ENCODE data around the gene EPM2A.
A peak's percentile ranks its signal among the peaks of the same experiment; 100 is the strongest.
"Not testable (repeated sequence)": the region's sequence is repeated elsewhere in the genome, so short reads cannot be mapped to it uniquely, and the experiment has no call there.

Gene EPM2A

GRCh38 chr6:145729887-145730286, 5.4 kb downstream of the EPM2A start:
- DNase-seq (ENCODE audit: low read depth) = no peak

GRCh38 chr6:145728444-145729385, 6.6 kb downstream of the EPM2A start:
- no peak for DNase-seq (ENCODE audit: low read depth)

GRCh38 chr6:145727817-145728388, 7.4 kb downstream of the EPM2A start:
- peak; percentile 26 for DNase-seq (ENCODE audit: low read depth)

- no peak for DNase-seq (ENCODE audit: low read depth)
Observed at GRCh38 chr6:145725570-145725969, 9.8 kb downstream of the EPM2A start.

GRCh38 chr6:145723646-145724045, 11.7 kb downstream of the EPM2A start:
- no peak for DNase-seq (ENCODE audit: low read depth)

GRCh38 chr6:145722190-145722589, 13.1 kb downstream of the EPM2A start:
- no peak for DNase-seq (ENCODE audit: low read depth)

GRCh38 chr6:145721144-145721543, 14.2 kb downstream of the EPM2A start:
- DNase-seq (ENCODE audit: low read depth) = no peak

- DNase-seq (ENCODE audit: low read depth) = no peak
Observed at GRCh38 chr6:145715426-145715825, 19.9 kb downstream of the EPM2A start.

- no peak for DNase-seq (ENCODE audit: low read depth)
Observed at GRCh38 chr6:145714731-145715130, 20.6 kb downstream of the EPM2A start.

GRCh38 chr6:145713773-145714172, 21.5 kb downstream of the EPM2A start:
- DNase-seq (ENCODE audit: low read depth) = no peak

- no peak for DNase-seq (ENCODE audit: low read depth)
Observed at GRCh38 chr6:145711372-145711771, 23.9 kb downstream of the EPM2A start.

- no peak for DNase-seq (ENCODE audit: low read depth)
Observed at GRCh38 chr6:145707397-145707796, 27.9 kb downstream of the EPM2A start.

- DNase-seq (ENCODE audit: low read depth) = no peak
Observed at GRCh38 chr6:145705561-145705960, 29.8 kb downstream of the EPM2A start.

GRCh38 chr6:145704143-145704781, 31.1 kb downstream of the EPM2A start:
- no peak for DNase-seq (ENCODE audit: low read depth)

GRCh38 chr6:145699462-145699861, 35.9 kb downstream of the EPM2A start:
- DNase-seq (ENCODE audit: low read depth) = no peak

GRCh38 chr6:145697401-145697800, 37.9 kb downstream of the EPM2A start:
- DNase-seq (ENCODE audit: low read depth) = not testable (repeated sequence)

GRCh38 chr6:145694083-145694737, 41.1 kb downstream of the EPM2A start:
- DNase-seq (ENCODE audit: low read depth) = no peak

GRCh38 chr6:145690969-145691368, 44.4 kb downstream of the EPM2A start:
- DNase-seq (ENCODE audit: low read depth) = no peak

GRCh38 chr6:145689529-145689928, 45.8 kb downstream of the EPM2A start:
- no peak for DNase-seq (ENCODE audit: low read depth)

- no peak for DNase-seq (ENCODE audit: low read depth)
Observed at GRCh38 chr6:145688493-145688905, 46.8 kb downstream of the EPM2A start.

- DNase-seq (ENCODE audit: low read depth) = no peak
Observed at GRCh38 chr6:145685932-145686331, 49.4 kb downstream of the EPM2A start.

GRCh38 chr6:145681965-145682364, 53.4 kb downstream of the EPM2A start:
- DNase-seq (ENCODE audit: low read depth) = no peak

Measured in CMK (cell line).